Measurements from ENCODE around the gene SPON1.
A peak's percentile ranks its signal among the peaks of the same experiment; 100 is the strongest.

Gene SPON1

GRCh38 chr11:14300661-14301304 lies 338.3 kb downstream of the SPON1 start:
- Histone ChIP-seq H3K27ac (ENCODE audit: low read depth, low read length, poor library complexity, severe bottlenecking) (no peak overlapping the region), H3F3A (ENCODE audit: insufficient read depth, low read length) (no peaks in the 10 kb centered on the region), H3K9me3 (ENCODE audit: low read length) (no peaks in the 10 kb centered on the region), H3K4me3 (ENCODE audit: low read depth, low read length, poor library complexity, severe bottlenecking) (no peak overlapping the region), H4K20me1 (ENCODE audit: insufficient read depth, low read length) (no peaks in the 10 kb centered on the region), H3K9ac (ENCODE audit: low read length) (no peak overlapping the region), H3K4me2 (ENCODE audit: low read length) (no peak overlapping the region), H2AFZ (ENCODE audit: low read length) (no peak overlapping the region), H3K36me3 (ENCODE audit: insufficient read depth, low read length) (no peaks in the 10 kb centered on the region), H3K27me3 (ENCODE audit: insufficient read depth, low read length) (no peaks in the 10 kb centered on the region), H3K4me1 (ENCODE audit: insufficient read depth, low read length, severe bottlenecking) (peaks cover 22% of the 10 kb centered on the region), H3K79me2 (ENCODE audit: insufficient read depth, low read length) (no peaks in the 10 kb centered on the region), H3K9me2 (ENCODE audit: low read depth, low read length) (no peaks in the 10 kb centered on the region)
- peak; percentile 70 for TF ChIP-seq CTCF (IDR thresholded peaks at IDR 0.05; ENCODE audit: low read length)
- no peak for TF ChIP-seq EZH2 (IDR thresholded peaks at IDR 0.05; ENCODE audit: borderline replicate concordance, low read length)

- no peak overlapping the region for H3K9ac ChIP-seq (ENCODE audit: low read length)
- no peak overlapping the region for H3K4me2 ChIP-seq (ENCODE audit: low read length)
- no peak overlapping the region for H3K27ac ChIP-seq (ENCODE audit: low read depth, low read length, poor library complexity, severe bottlenecking)
- H3K79me2 ChIP-seq (ENCODE audit: insufficient read depth, low read length), result peaks cover 7% of the 10 kb centered on the region; the same call in 1 of the 2 replicates
- no peaks in the 10 kb centered on the region for H4K20me1 ChIP-seq (ENCODE audit: insufficient read depth, low read length)
- peaks cover 39% of the 10 kb centered on the region for H3K4me1 ChIP-seq (ENCODE audit: insufficient read depth, low read length, severe bottlenecking)
- H3F3A ChIP-seq (ENCODE audit: insufficient read depth, low read length), result no peaks in the 10 kb centered on the region
- H3K4me3 ChIP-seq (ENCODE audit: low read depth, low read length, poor library complexity, severe bottlenecking), result no peak overlapping the region
- no peak overlapping the region for H2AFZ ChIP-seq (ENCODE audit: low read length)
- TF ChIP-seq CTCF (IDR thresholded peaks at IDR 0.05; ENCODE audit: low read length), result no peak
- TF ChIP-seq EZH2 (IDR thresholded peaks at IDR 0.05; ENCODE audit: borderline replicate concordance, low read length), result no peak
- no peaks in the 10 kb centered on the region for H3K9me2 ChIP-seq (ENCODE audit: low read depth, low read length)
- H3K9me3 ChIP-seq (ENCODE audit: low read length), result no peaks in the 10 kb centered on the region
- H3K27me3 ChIP-seq (ENCODE audit: insufficient read depth, low read length), result no peaks in the 10 kb centered on the region
- H3K36me3 ChIP-seq (ENCODE audit: insufficient read depth, low read length), result no peaks in the 10 kb centered on the region
These were observed 342.1 kb downstream of the SPON1 start for GRCh38 chr11:14304601-14305000.

GRCh38 chr11:14305649-14306048 lies 343.1 kb downstream of the SPON1 start:
- H2AFZ ChIP-seq (ENCODE audit: low read length), result no peak overlapping the region
- no peaks in the 10 kb centered on the region for H3F3A ChIP-seq (ENCODE audit: insufficient read depth, low read length)
- no peaks in the 10 kb centered on the region for H3K27me3 ChIP-seq (ENCODE audit: insufficient read depth, low read length)
- H3K4me3 ChIP-seq (ENCODE audit: low read depth, low read length, poor library complexity, severe bottlenecking), result no peak overlapping the region
- no peaks in the 10 kb centered on the region for H3K9me2 ChIP-seq (ENCODE audit: low read depth, low read length)
- no peaks in the 10 kb centered on the region for H3K9me3 ChIP-seq (ENCODE audit: low read length)
- no peak for TF ChIP-seq EZH2 (IDR thresholded peaks at IDR 0.05; ENCODE audit: borderline replicate concordance, low read length)
- H3K27ac ChIP-seq (ENCODE audit: low read depth, low read length, poor library complexity, severe bottlenecking), result no peak overlapping the region
- H3K9ac ChIP-seq (ENCODE audit: low read length), result no peak overlapping the region
- peaks cover 7% of the 10 kb centered on the region; the same call in 1 of the 2 replicates for H3K79me2 ChIP-seq (ENCODE audit: insufficient read depth, low read length)
- no peak overlapping the region for H3K4me2 ChIP-seq (ENCODE audit: low read length)
- H4K20me1 ChIP-seq (ENCODE audit: insufficient read depth, low read length), result no peaks in the 10 kb centered on the region
- no peaks in the 10 kb centered on the region for H3K36me3 ChIP-seq (ENCODE audit: insufficient read depth, low read length)
- H3K4me1 ChIP-seq (ENCODE audit: insufficient read depth, low read length, severe bottlenecking), result peaks cover 50% of the 10 kb centered on the region

GRCh38 chr11:14306481-14306880 lies 344.0 kb downstream of the SPON1 start:
- Histone ChIP-seq H3K9me2 (ENCODE audit: low read depth, low read length) (no peaks in the 10 kb centered on the region), H3K4me3 (ENCODE audit: low read depth, low read length, poor library complexity, severe bottlenecking) (no peak overlapping the region), H3K4me1 (ENCODE audit: insufficient read depth, low read length, severe bottlenecking) (peaks cover 54% of the 10 kb centered on the region), H3K27me3 (ENCODE audit: insufficient read depth, low read length) (no peaks in the 10 kb centered on the region), H3K79me2 (ENCODE audit: insufficient read depth, low read length) (peaks cover 7% of the 10 kb centered on the region; the same call in 1 of the 2 replicates), H3K27ac (ENCODE audit: low read depth, low read length, poor library complexity, severe bottlenecking) (no peak overlapping the region), H3K9me3 (ENCODE audit: low read length) (no peaks in the 10 kb centered on the region), H2AFZ (ENCODE audit: low read length) (no peak overlapping the region), H3K9ac (ENCODE audit: low read length) (no peak overlapping the region), H3K36me3 (ENCODE audit: insufficient read depth, low read length) (no peaks in the 10 kb centered on the region), H4K20me1 (ENCODE audit: insufficient read depth, low read length) (no peaks in the 10 kb centered on the region), H3F3A (ENCODE audit: insufficient read depth, low read length) (no peaks in the 10 kb centered on the region), H3K4me2 (ENCODE audit: low read length) (no peak overlapping the region)
- TF ChIP-seq EZH2 (IDR thresholded peaks at IDR 0.05; ENCODE audit: borderline replicate concordance, low read length) (no peak), CTCF (IDR thresholded peaks at IDR 0.05; ENCODE audit: low read length) (peak; percentile 4; the same call in 1 of the 2 replicates)

All from OCI-LY1 (cell line).